PC-9 (cell line): ENCODE results near the gene COIL.

Experiments used
- CTCF ChIP-seq: fragments of 200-600 bp; sonication (generic); conservative IDR thresholded peaks from 2 replicates; pipeline ENCODE4 v1.6.1; 2017; ENCODE audit warnings: mixed run types, antibody characterized with exemption, mild to moderate bottlenecking, moderate library complexity
- EZH2 ChIP-seq: fragments of 200-600 bp; sonication (generic); IDR thresholded peaks from 2 replicates; pipeline ENCODE4 v1.8.0; 2017; ENCODE audit warnings: antibody characterized with exemption, low read depth

- TF ChIP-seq EZH2 (no peak), CTCF (no peak)
Measured at GRCh38 chr17:56966338-56966737, 5.5 kb upstream of the COIL start.
